SU-DHL-6 (cell line): Measurements from ENCODE around the gene PPP1R3G.
"Not testable (repeated sequence)": the region's sequence is repeated elsewhere in the genome, so short reads cannot be mapped to it uniquely, and the experiment has no call there.

ENCODE experiments used
- H2AFZ ChIP-seq: fragments of 200-600 bp; sonication (generic); 2 replicates; pipeline ENCODE4 v1.6.1; 2014; ENCODE audit warnings: low read depth, mild to moderate bottlenecking, moderate library complexity, mixed read lengths, antibody characterized with exemption, low read length; ENCODE audit not compliant: severe bottlenecking
- H3F3A ChIP-seq: fragments of 200-600 bp; shearing (Covaris generic); 2 replicates; pipeline ENCODE4 v1.6.0; 2016; ENCODE audit warnings: antibody characterized with exemption, mild to moderate bottlenecking; ENCODE audit not compliant: insufficient read depth
- H3K27ac ChIP-seq: fragments of 200-600 bp; sonication (generic); 2 replicates; pipeline ENCODE4 v1.5.1; 2016; ENCODE audit warnings: low read depth, mild to moderate bottlenecking, low read length, moderate library complexity, mixed read lengths
- H3K27me3 ChIP-seq: fragments of 200-600 bp; sonication (generic), shearing (Covaris generic); 2 replicates; pipeline ENCODE4 v1.6.0; 2014; ENCODE audit warnings: mild to moderate bottlenecking, low read length
- H3K36me3 ChIP-seq: fragments of 200-600 bp; sonication (generic); 2 replicates; pipeline ENCODE4 v1.6.1; 2014; ENCODE audit warnings: mild to moderate bottlenecking, low read length, mixed read lengths
- H3K4me2 ChIP-seq: fragments of 300-600, 200-600 bp; shearing (Covaris generic), sonication (generic); 2 replicates; pipeline ENCODE4 v1.6.0; 2014; ENCODE audit warnings: low read length, low read depth, mild to moderate bottlenecking; ENCODE audit not compliant: poor library complexity, severe bottlenecking
- H3K4me3 ChIP-seq: fragments of 200-600 bp; sonication (generic); 2 replicates; pipeline ENCODE4 v1.5.1; 2014; ENCODE audit warnings: antibody characterized with exemption, low read length, mild to moderate bottlenecking, mixed read lengths; ENCODE audit not compliant: insufficient read depth, poor library complexity, severe bottlenecking
- H3K79me2 ChIP-seq: fragments of 200-600 bp; sonication (generic); 2 replicates; pipeline ENCODE4 v1.6.1; 2014; ENCODE audit warnings: mild to moderate bottlenecking, low read length, moderate library complexity; ENCODE audit not compliant: insufficient read depth
- H3K9ac ChIP-seq: fragments of 200-600 bp; sonication (generic); 2 replicates; pipeline ENCODE4 v1.7.0; 2014; ENCODE audit warnings: mild to moderate bottlenecking, low read length
- H3K9me2 ChIP-seq: fragments of 200-600 bp; sonication (generic); replicated peaks from 2 replicates; pipeline ENCODE4 v1.6.1; 2014; ENCODE audit warnings: low read length; ENCODE audit not compliant: insufficient read depth
- H3K9me3 ChIP-seq: fragments of 200-600 bp; sonication (generic); 2 replicates; pipeline ENCODE4 v1.6.1; 2014; ENCODE audit warnings: low read length, mixed read lengths; ENCODE audit not compliant: insufficient read depth
- H4K20me1 ChIP-seq: fragments of 200-600 bp; sonication (generic); 2 replicates; pipeline ENCODE4 v1.6.1; 2014; ENCODE audit warnings: low read depth, mild to moderate bottlenecking, antibody characterized with exemption, low read length, moderate library complexity, mixed read lengths
- EZH2phosphoT487 ChIP-seq: fragments of 200-600 bp; sonication (generic), shearing (Covaris generic); conservative IDR thresholded peaks from 2 replicates; pipeline ENCODE4 v1.6.1; 2018; ENCODE audit warnings: mild to moderate bottlenecking, antibody characterized with exemption, low read length, moderate library complexity, mixed read lengths
- TF ChIP-seq, protein P1 (sequence below): fragments of 200-600 bp; sonication (generic); IDR thresholded peaks from one replicate; pipeline ENCODE4 v1.5.1; 2017; ENCODE audit warnings: antibody characterized with exemption, mild to moderate bottlenecking, low read length, moderate library complexity; ENCODE audit not compliant: insufficient read depth, poor library complexity, severe bottlenecking

The PPP1R3G gene

DNA sequence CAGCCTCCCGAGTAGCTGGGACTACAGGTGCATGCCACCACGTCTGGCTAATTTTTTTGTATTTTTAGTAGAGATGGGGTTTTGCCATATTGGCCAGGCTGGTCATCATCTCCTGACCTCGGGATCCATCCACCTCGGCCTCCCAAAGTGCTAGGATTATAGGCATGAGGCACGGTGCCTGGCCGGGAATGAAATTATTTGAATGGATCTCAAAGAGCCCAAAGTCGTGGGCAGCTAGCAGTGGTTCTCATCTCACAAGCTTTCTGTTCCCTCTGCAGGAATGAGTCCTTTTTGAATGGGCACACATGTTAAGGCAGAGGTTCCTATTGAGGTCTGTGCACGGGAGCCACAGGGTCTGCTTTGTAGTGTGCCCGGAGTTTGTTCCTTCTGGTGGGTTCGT, 34.9 kb downstream of the PPP1R3G start:
- TF ChIP-seq, protein P1, sequence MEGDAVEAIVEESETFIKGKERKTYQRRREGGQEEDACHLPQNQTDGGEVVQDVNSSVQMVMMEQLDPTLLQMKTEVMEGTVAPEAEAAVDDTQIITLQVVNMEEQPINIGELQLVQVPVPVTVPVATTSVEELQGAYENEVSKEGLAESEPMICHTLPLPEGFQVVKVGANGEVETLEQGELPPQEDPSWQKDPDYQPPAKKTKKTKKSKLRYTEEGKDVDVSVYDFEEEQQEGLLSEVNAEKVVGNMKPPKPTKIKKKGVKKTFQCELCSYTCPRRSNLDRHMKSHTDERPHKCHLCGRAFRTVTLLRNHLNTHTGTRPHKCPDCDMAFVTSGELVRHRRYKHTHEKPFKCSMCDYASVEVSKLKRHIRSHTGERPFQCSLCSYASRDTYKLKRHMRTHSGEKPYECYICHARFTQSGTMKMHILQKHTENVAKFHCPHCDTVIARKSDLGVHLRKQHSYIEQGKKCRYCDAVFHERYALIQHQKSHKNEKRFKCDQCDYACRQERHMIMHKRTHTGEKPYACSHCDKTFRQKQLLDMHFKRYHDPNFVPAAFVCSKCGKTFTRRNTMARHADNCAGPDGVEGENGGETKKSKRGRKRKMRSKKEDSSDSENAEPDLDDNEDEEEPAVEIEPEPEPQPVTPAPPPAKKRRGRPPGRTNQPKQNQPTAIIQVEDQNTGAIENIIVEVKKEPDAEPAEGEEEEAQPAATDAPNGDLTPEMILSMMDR: no peak
- TF ChIP-seq EZH2phosphoT487: no peak
- Histone ChIP-seq H4K20me1 (no peaks in the 10 kb centered on the region), H3K36me3 (no peaks in the 10 kb centered on the region), H3F3A (no peaks in the 10 kb centered on the region), H3K27ac (no peak overlapping the region), H3K27me3 (no peaks in the 10 kb centered on the region), H3K79me2 (no peaks in the 10 kb centered on the region), H3K4me3 (no peak overlapping the region), H3K9ac (no peak overlapping the region), H3K9me3 (no peaks in the 10 kb centered on the region), H2AFZ (no peak overlapping the region), H3K9me2 (no peaks in the 10 kb centered on the region), H3K4me2 (no peak overlapping the region)

DNA sequence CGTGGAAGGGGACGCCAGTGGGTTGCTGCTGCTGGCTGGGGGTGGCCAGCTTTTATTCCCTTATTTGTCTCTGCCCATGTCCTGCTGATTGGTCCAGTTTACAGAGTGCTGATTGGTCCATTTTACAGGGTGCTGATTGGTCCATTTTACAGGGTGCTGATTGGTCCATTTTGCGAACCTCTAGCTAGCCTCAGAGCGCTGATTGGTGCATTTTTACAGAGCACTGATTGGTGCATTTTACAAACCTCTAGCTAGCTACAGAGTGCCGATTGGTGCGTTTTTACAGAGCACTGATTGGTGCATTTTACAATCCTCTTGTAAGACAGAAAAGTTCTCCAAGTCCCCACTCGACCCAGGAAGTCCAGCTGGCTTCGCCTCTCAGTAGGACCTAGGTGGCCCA, 35.4 kb downstream of the PPP1R3G start:
- H3K9me3 ChIP-seq, H3K27ac ChIP-seq, H3K9me2 ChIP-seq, H3K36me3 ChIP-seq, H3K9ac ChIP-seq, H3K27me3 ChIP-seq, H3K4me3 ChIP-seq, H4K20me1 ChIP-seq, H2AFZ ChIP-seq, H3F3A ChIP-seq, H3K4me2 ChIP-seq, H3K79me2 ChIP-seq: not testable (repeated sequence)

DNA sequence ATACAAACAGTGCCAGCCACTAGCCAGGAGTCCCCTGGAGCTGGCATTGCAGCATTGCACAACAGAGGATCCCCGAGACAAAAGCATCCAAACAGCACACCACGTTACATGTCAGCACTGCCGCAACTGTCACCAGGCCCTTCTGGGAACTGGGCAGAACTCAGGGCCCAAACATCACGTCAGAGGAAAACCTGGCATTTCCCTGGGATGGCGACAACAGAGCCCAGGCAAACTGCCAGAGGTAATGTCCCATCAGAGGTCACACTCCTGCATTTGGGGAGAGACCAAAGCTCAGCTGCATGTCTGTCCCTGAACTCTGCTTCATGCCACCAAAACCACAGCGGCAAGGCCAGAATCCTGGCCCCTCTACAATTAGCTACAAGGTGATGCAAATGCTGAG, 36.3 kb downstream of the PPP1R3G start:
- no peaks in the 10 kb centered on the region for H4K20me1 ChIP-seq
- no peaks in the 10 kb centered on the region for H3K9me3 ChIP-seq
- H3K4me3 ChIP-seq: no peak overlapping the region
- no peak for TF ChIP-seq EZH2phosphoT487
- TF ChIP-seq, protein P1: no peak
- H3K79me2 ChIP-seq: no peaks in the 10 kb centered on the region
- no peaks in the 10 kb centered on the region for H3K36me3 ChIP-seq
- no peaks in the 10 kb centered on the region for H3F3A ChIP-seq
- H3K9ac ChIP-seq: no peak overlapping the region
- no peaks in the 10 kb centered on the region for H3K9me2 ChIP-seq
- H3K27me3 ChIP-seq: no peaks in the 10 kb centered on the region
- no peak overlapping the region for H2AFZ ChIP-seq
- H3K4me2 ChIP-seq: no peak overlapping the region
- no peak overlapping the region for H3K27ac ChIP-seq

GRCh38 chr6:5121956-5122355, 36.8 kb downstream of the PPP1R3G start:
- no peak overlapping the region for H2AFZ ChIP-seq
- no peak overlapping the region for H3K4me3 ChIP-seq
- no peaks in the 10 kb centered on the region for H3K79me2 ChIP-seq
- no peaks in the 10 kb centered on the region for H4K20me1 ChIP-seq
- H3K9me2 ChIP-seq: no peaks in the 10 kb centered on the region
- H3K9ac ChIP-seq: no peak overlapping the region
- H3K36me3 ChIP-seq: no peaks in the 10 kb centered on the region
- H3K27ac ChIP-seq: no peak overlapping the region
- H3K27me3 ChIP-seq: no peaks in the 10 kb centered on the region
- H3F3A ChIP-seq: no peaks in the 10 kb centered on the region
- TF ChIP-seq, protein P1: no peak
- no peak for TF ChIP-seq EZH2phosphoT487
- no peak overlapping the region for H3K4me2 ChIP-seq
- H3K9me3 ChIP-seq: no peaks in the 10 kb centered on the region
